CD14-positive monocyte (primary cell): ENCODE measurements around the gene APBA3. TPM values are rescaled to one million over a fixed set of nuclear protein-coding genes. Genes with fewer than 3 reads are reported as not detected.

ENCODE experiments used
- DNase-seq, 3 donors: peaks; one replicate each; pipeline ENCODE4 v3.0.0-alpha.2; 2011 to 2022
- H2AFZ ChIP-seq: 2 replicates; pipeline ENCODE4 v1.6.0; 2012; ENCODE audit warnings: mild to moderate bottlenecking, low read depth, low read length, inconsistent platforms; ENCODE audit not compliant: insufficient read depth, poor library complexity, severe bottlenecking
- H3K27ac ChIP-seq, 2 donors: 1 replicate in 1 of 2; 2 replicates in 1 of 2; pipeline ENCODE4 v1.5.1; 2012 to 2013; ENCODE audit warnings: low read length in 2 of 2, control low read depth in 1 of 2, inconsistent platforms in 1 of 2, low read depth in 1 of 2, mild to moderate bottlenecking in 1 of 2
- H3K27me3 ChIP-seq, 2 donors: one replicate each; pipeline versions ENCODE4 v1.6.0 to v1.6.1; 2011 to 2013; ENCODE audit warnings: low read length in 2 of 2; ENCODE audit not compliant: control insufficient read depth in 2 of 2, insufficient read depth in 2 of 2
- H3K36me3 ChIP-seq, 2 donors: replicated peaks in 1 of 2; 1 replicate in 1 of 2; 2 replicates in 1 of 2; pipeline versions ENCODE4 v1.5.1 to v1.6.1; 2012 to 2013; ENCODE audit warnings: low read length in 2 of 2, control low read depth in 1 of 2, inconsistent platforms in 1 of 2, mild to moderate bottlenecking in 1 of 2; ENCODE audit not compliant: insufficient read depth in 2 of 2, control insufficient read depth in 1 of 2
- H3K4me1 ChIP-seq, 2 donors: 1 replicate in 1 of 2; 2 replicates in 1 of 2; pipeline versions ENCODE4 v1.5.1 to v1.6.1; 2012 to 2013; ENCODE audit warnings: low read length in 2 of 2, control low read depth in 1 of 2, inconsistent platforms in 1 of 2, mild to moderate bottlenecking in 1 of 2, moderate library complexity in 1 of 2; ENCODE audit not compliant: insufficient read depth in 2 of 2, control insufficient read depth in 1 of 2
- H3K4me2 ChIP-seq: replicated peaks from 2 replicates; pipeline ENCODE3; 2012; ENCODE audit warnings: low read length, moderate library complexity, mild to moderate bottlenecking; ENCODE audit not compliant: poor library complexity, severe bottlenecking; ENCODE audit errors: extremely low read depth
- H3K4me3 ChIP-seq, 3 experiments: fragments of 200-600 bp in 1 of 3; sonication (generic) in 1 of 3; replicated peaks in 1 of 3; 1 replicate in 2 of 3; 2 replicates in 1 of 3; pipeline ENCODE4 v1.5.1; 2011 to 2013; ENCODE audit warnings: low read length in 3 of 3, mild to moderate bottlenecking in 3 of 3, control low read depth in 2 of 3, low read depth in 2 of 3, inconsistent platforms in 1 of 3, moderate library complexity in 1 of 3
- H3K79me2 ChIP-seq: 2 replicates; pipeline ENCODE4 v1.6.0; 2012; ENCODE audit warnings: mild to moderate bottlenecking, control low read depth, inconsistent platforms, low read length, moderate library complexity; ENCODE audit not compliant: insufficient read depth
- H3K9ac ChIP-seq: 2 replicates; pipeline ENCODE4 v1.6.0; 2017; ENCODE audit warnings: low read length, mild to moderate bottlenecking; ENCODE audit not compliant: insufficient read depth, poor library complexity, severe bottlenecking
- H3K9me3 ChIP-seq, 2 donors: replicated peaks in 1 of 2; 1 replicate in 1 of 2; 2 replicates in 1 of 2; pipeline versions ENCODE4 v1.5.1 to v1.6.1; 2012 to 2013; ENCODE audit warnings: low read length in 2 of 2, control low read depth in 1 of 2; ENCODE audit not compliant: control insufficient read depth in 1 of 2, insufficient read depth in 1 of 2
- H4K20me1 ChIP-seq: 2 replicates; pipeline ENCODE4 v1.6.0; 2012; ENCODE audit warnings: mild to moderate bottlenecking, low read length, control low read depth, moderate library complexity; ENCODE audit not compliant: insufficient read depth
- H3K27ac Mint-ChIP-seq, 7 donors: one replicate each; pipeline ENCODE4 v1.8.0; 2020; ENCODE audit warnings: mild to moderate bottlenecking in 7 of 7, mixed read lengths in 7 of 7, moderate library complexity in 6 of 7, inconsistent platforms in 2 of 7
- H3K27me3 Mint-ChIP-seq, 3 donors: one replicate each; pipeline ENCODE4 v1.8.0; 2021 to 2022; ENCODE audit warnings: low read depth in 3 of 3, mild to moderate bottlenecking in 3 of 3, mixed read lengths in 3 of 3, moderate library complexity in 3 of 3, inconsistent platforms in 1 of 3
- H3K36me3 Mint-ChIP-seq, 2 donors: one replicate each; pipeline ENCODE4 v1.8.0; 2020; ENCODE audit warnings: mixed read lengths in 2 of 2, inconsistent platforms in 1 of 2, mild to moderate bottlenecking in 1 of 2
- H3K4me1 Mint-ChIP-seq: one replicate; pipeline ENCODE4 v1.8.0; 2020; ENCODE audit warnings: mild to moderate bottlenecking, mixed read lengths
- H3K4me3 Mint-ChIP-seq, 2 donors: one replicate each; pipeline ENCODE4 v1.8.0; 2020; ENCODE audit warnings: mild to moderate bottlenecking in 2 of 2, mixed read lengths in 2 of 2, moderate library complexity in 1 of 2
- H3K9me3 Mint-ChIP-seq, 7 donors: one replicate each; pipeline ENCODE4 v1.8.0; 2020 to 2022; ENCODE audit warnings: mixed read lengths in 7 of 7, mild to moderate bottlenecking in 6 of 7, moderate library complexity in 6 of 7, inconsistent platforms in 2 of 7
- WGBS: methylation state at CpG from one replicate; pipeline ENCODE4 v1.1.5; 2013; ENCODE audit warnings: missing lambda C conversion rate; ENCODE audit not compliant: insufficient coverage; 5-methylcytosine and 5-hydroxymethylcytosine counted together
- intact Hi-C, 2 donors: fragments of 100-400 bp; cut with micrococcal nuclease; formaldehyde crosslinking; loops; one replicate each; pipeline versions ENCODE4 v1.15.0 to v1.15.1; 2023
- polyA plus RNA-seq, 3 donors: library from polyadenylated mRNA; depleted of rRNA in 1 of 3; unstranded in 2 of 3; stranded (reverse) in 1 of 3; fragments of 300-500 nt in 2 of 3; fragments of >200 nt in 1 of 3; fragmentation: Illumina TruSeq in 2 of 3; gene quantifications; 1 replicate in 2 of 3; 2 replicates in 1 of 3; pipeline ENCODE4 v1.2.3, GENCODE V29; 2012 to 2021
- TF ChIP-seq, protein P1 (sequence below): fragments of 200-600 bp; IDR thresholded peaks from one replicate; pipeline ENCODE4 v1.8.0; 2022; ENCODE audit warnings: antibody characterized with exemption, mild to moderate bottlenecking

APBA3 gene
- polyA plus RNA-seq, 3 donors: 14.5 to 23.1 (median 16.1) TPM

- Histone ChIP-seq H3K9ac (no peak overlapping the region), H3K27me3 (no peaks in the 10 kb centered on the region), H3K4me3 (no peak overlapping the region), H3K4me2 (no peak overlapping the region), H3K36me3 (peaks cover 40 to 46% of the 10 kb centered on the region in 2 donors), H3K4me1 (peaks cover 23 to 24% of the 10 kb centered on the region in 2 donors), H3K9me3 (no peaks in the 10 kb centered on the region), H4K20me1 (peaks cover 13% of the 10 kb centered on the region), H3K79me2 (peaks cover 12% of the 10 kb centered on the region), H2AFZ (no peak overlapping the region), H3K27ac (no peak overlapping the region)
- WGBS: 97% methylated on average over 4 of the region's 12 CpGs
- Mint-ChIP-seq H3K4me3 (no peak overlapping the region), H3K4me1 (peaks cover 19% of the 10 kb centered on the region), H3K27ac (no peak overlapping the region), H3K27me3 (peaks cover 0 to 6% (median 0%) of the 10 kb centered on the region in 3 donors), H3K9me3 (no peaks in the 10 kb centered on the region), H3K36me3 (peaks cover 17 to 50% of the 10 kb centered on the region in 2 donors)
- DNase-seq: no peak
- TF ChIP-seq, protein P1, sequence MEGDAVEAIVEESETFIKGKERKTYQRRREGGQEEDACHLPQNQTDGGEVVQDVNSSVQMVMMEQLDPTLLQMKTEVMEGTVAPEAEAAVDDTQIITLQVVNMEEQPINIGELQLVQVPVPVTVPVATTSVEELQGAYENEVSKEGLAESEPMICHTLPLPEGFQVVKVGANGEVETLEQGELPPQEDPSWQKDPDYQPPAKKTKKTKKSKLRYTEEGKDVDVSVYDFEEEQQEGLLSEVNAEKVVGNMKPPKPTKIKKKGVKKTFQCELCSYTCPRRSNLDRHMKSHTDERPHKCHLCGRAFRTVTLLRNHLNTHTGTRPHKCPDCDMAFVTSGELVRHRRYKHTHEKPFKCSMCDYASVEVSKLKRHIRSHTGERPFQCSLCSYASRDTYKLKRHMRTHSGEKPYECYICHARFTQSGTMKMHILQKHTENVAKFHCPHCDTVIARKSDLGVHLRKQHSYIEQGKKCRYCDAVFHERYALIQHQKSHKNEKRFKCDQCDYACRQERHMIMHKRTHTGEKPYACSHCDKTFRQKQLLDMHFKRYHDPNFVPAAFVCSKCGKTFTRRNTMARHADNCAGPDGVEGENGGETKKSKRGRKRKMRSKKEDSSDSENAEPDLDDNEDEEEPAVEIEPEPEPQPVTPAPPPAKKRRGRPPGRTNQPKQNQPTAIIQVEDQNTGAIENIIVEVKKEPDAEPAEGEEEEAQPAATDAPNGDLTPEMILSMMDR: no peak
- intact Hi-C loops: no loop called here
Measured at GRCh38 chr19:3765121-3765520, 3.6 kb upstream of the APBA3 start.

- Histone ChIP-seq H3K4me1 (peaks cover 23 to 24% of the 10 kb centered on the region in 2 donors), H3K9me3 (no peaks in the 10 kb centered on the region), H3K79me2 (peaks cover 12% of the 10 kb centered on the region), H4K20me1 (peaks cover 5% of the 10 kb centered on the region), H2AFZ (peak within 1 kb of the TSS; percentile 91), H3K9ac (peak within 1 kb of the TSS; percentile 94), H3K4me3 (peak within 1 kb of the TSS; percentile 52 to 95 (median 87)), H3K27me3 (no peaks in the 10 kb centered on the region), H3K27ac (peak within 1 kb of the TSS; percentile 98 to 99), H3K4me2 (peak within 1 kb of the TSS; percentile 79), H3K36me3 (peaks cover 26 to 36% of the 10 kb centered on the region in 2 donors)
- Mint-ChIP-seq H3K4me1 (peaks cover 19% of the 10 kb centered on the region), H3K4me3 (peak within 1 kb of the TSS; percentile 93 to 98), H3K36me3 (peaks cover 11 to 48% of the 10 kb centered on the region in 2 donors), H3K27me3 (peaks cover 0 to 3% (median 0%) of the 10 kb centered on the region in 3 donors), H3K9me3 (no peaks in the 10 kb centered on the region), H3K27ac (peak within 1 kb of the TSS; percentile 99 to 100 (median 99))
- peak; percentile 99 to 100 (median 99) for DNase-seq
- TF ChIP-seq, protein P1: no peak
- 1% methylated on average over 41 of the region's 47 CpGs for WGBS
- intact Hi-C loops: loop anchor here in 1 of 2 donors (5.0 kb wide), 1 partner anchor 60 kb away; no protein-coding TSS in a partner anchor
Measured at GRCh38 chr19:3762501-3763459, 1.3 kb upstream of the APBA3 start, which contains the start of gene MRPL54. MRPL54 (plus strand) TSS chr19:3762682; CDS start chr19:3762701, 19 bp downstream.
